ENCODE data around the gene FBXW12. TPM values are rescaled to one million over a fixed set of nuclear protein-coding genes. Genes with fewer than 3 reads are reported as not detected.
A peak's percentile ranks its signal among the peaks of the same experiment; 100 is the strongest.

The FBXW12 gene
- total RNA-seq, 1 donor from 2014 or later, result 1.6 TPM

- FAIRE-seq (no peak), DNase-seq (ENCODE audit: low spot score in 2 of 2) (no peak)
These were observed 46.6 kb downstream of the FBXW12 start for GRCh38 chr3:48418651-48419050.

GRCh38 chr3:48419149-48419548 lies 47.1 kb downstream of the FBXW12 start:
- FAIRE-seq (no peak), DNase-seq (ENCODE audit: low spot score in 2 of 2) (no peak)

GRCh38 chr3:48419597-48419996 lies 47.6 kb downstream of the FBXW12 start:
- no peak for DNase-seq (ENCODE audit: low spot score in 2 of 2)
- FAIRE-seq, result no peak

- no peak for FAIRE-seq
- no peak for DNase-seq (ENCODE audit: low spot score in 2 of 2)
These were observed 48.5 kb downstream of the FBXW12 start for GRCh38 chr3:48420561-48420960.

- no peak for DNase-seq (ENCODE audit: low spot score in 2 of 2)
- FAIRE-seq, result no peak
These were observed 50.3 kb downstream of the FBXW12 start for GRCh38 chr3:48422272-48422671.

- no peak for DNase-seq (ENCODE audit: low spot score in 2 of 2)
- no peak for FAIRE-seq
These were observed 50.7 kb downstream of the FBXW12 start for GRCh38 chr3:48422681-48423080.

- FAIRE-seq (no peak), DNase-seq (ENCODE audit: low spot score in 2 of 2) (no peak)
These were observed 51.3 kb downstream of the FBXW12 start for GRCh38 chr3:48423241-48423882.

- FAIRE-seq, result no peak
- DNase-seq (ENCODE audit: low spot score in 2 of 2), result no peak
These were observed 52.1 kb downstream of the FBXW12 start for GRCh38 chr3:48423883-48424695.

GRCh38 chr3:48425281-48425812 lies 53.3 kb downstream of the FBXW12 start:
- DNase-seq (ENCODE audit: low spot score in 2 of 2) (peak in 1 of 2 donors; percentile 56), FAIRE-seq (no peak)

- FAIRE-seq, result no peak
- peak; percentile 74 to 86 for DNase-seq (ENCODE audit: low spot score in 2 of 2)
These were observed 54.4 kb downstream of the FBXW12 start for GRCh38 chr3:48426401-48426909.

GRCh38 chr3:48426944-48427629 lies 55.1 kb downstream of the FBXW12 start:
- no peak for DNase-seq (ENCODE audit: low spot score in 2 of 2)
- no peak for FAIRE-seq

- no peak for FAIRE-seq
- no peak for DNase-seq (ENCODE audit: low spot score in 2 of 2)
These were observed 55.6 kb downstream of the FBXW12 start for GRCh38 chr3:48427630-48427962.

- FAIRE-seq (no peak), DNase-seq (ENCODE audit: low spot score in 2 of 2) (no peak)
These were observed 56.1 kb downstream of the FBXW12 start for GRCh38 chr3:48428088-48428571.

GRCh38 chr3:48428572-48429316 lies 56.7 kb downstream of the FBXW12 start:
- no peak for FAIRE-seq
- peak in 1 of 2 donors; percentile 65 for DNase-seq (ENCODE audit: low spot score in 2 of 2)

GRCh38 chr3:48429317-48429959 lies 57.4 kb downstream of the FBXW12 start:
- FAIRE-seq (no peak), DNase-seq (ENCODE audit: low spot score in 2 of 2) (peak; percentile 86 to 88)

GRCh38 chr3:48429960-48430707 lies 58.1 kb downstream of the FBXW12 start, which contains the start of gene PLXNB1:
Gene PLXNB1 (minus strand): TSS chr3:48430086. CDS start chr3:48424611, 5,475 bp downstream.
- FAIRE-seq (no peak), DNase-seq (ENCODE audit: low spot score in 2 of 2) (no peak)

GRCh38 chr3:48430708-48431101 lies 58.7 kb downstream of the FBXW12 start:
- FAIRE-seq, result no peak
- no peak for DNase-seq (ENCODE audit: low spot score in 2 of 2)

- FAIRE-seq (no peak), DNase-seq (ENCODE audit: low spot score in 2 of 2) (no peak)
These were observed 59.4 kb downstream of the FBXW12 start for GRCh38 chr3:48431224-48432029.
